GM12875 (cell line): ENCODE measurements around the gene ZBTB43.

Source experiments
- H3K4me3 ChIP-seq: one replicate; pipeline ENCODE4 v1.5.1; 2011; ENCODE audit warnings: low read depth, low read length, control low read depth
- CTCF ChIP-seq: IDR thresholded peaks from 2 replicates; pipeline ENCODE4 v1.5.1; 2011; ENCODE audit warnings: low read depth, mild to moderate bottlenecking, control low read depth, inconsistent platforms, low read length, moderate library complexity, borderline replicate concordance; ENCODE audit not compliant: insufficient read depth

The ZBTB43 gene

GRCh38 chr9:126847051-126847450 is 42.2 kb downstream of the ZBTB43 start:
- TF ChIP-seq CTCF, result no peak
- H3K4me3 ChIP-seq, result no peak overlapping the region

GRCh38 chr9:126849591-126850225 is 44.9 kb downstream of the ZBTB43 start:
- no peak overlapping the region for H3K4me3 ChIP-seq
- TF ChIP-seq CTCF, result no peak

GRCh38 chr9:126851286-126851880 is 46.5 kb downstream of the ZBTB43 start:
- H3K4me3 ChIP-seq, result no peak overlapping the region
- no peak for TF ChIP-seq CTCF

GRCh38 chr9:126852086-126852688 is 47.3 kb downstream of the ZBTB43 start:
- TF ChIP-seq CTCF, result no peak
- no peak overlapping the region for H3K4me3 ChIP-seq

GRCh38 chr9:126853667-126854066 is 48.8 kb downstream of the ZBTB43 start:
- TF ChIP-seq CTCF, result no peak
- H3K4me3 ChIP-seq, result no peak overlapping the region

GRCh38 chr9:126854734-126855133 is 49.9 kb downstream of the ZBTB43 start:
- no peak for TF ChIP-seq CTCF
- no peak overlapping the region for H3K4me3 ChIP-seq
